Epidermal melanocyte (primary cell): ENCODE measurements around the gene TMEM200A.

Source experiments
- DNase-seq: peaks from one replicate; pipeline ENCODE4 v3.0.0; 2011; ENCODE audit warnings: low spot score; ENCODE audit not compliant: insufficient read length

TMEM200A gene

DNA sequence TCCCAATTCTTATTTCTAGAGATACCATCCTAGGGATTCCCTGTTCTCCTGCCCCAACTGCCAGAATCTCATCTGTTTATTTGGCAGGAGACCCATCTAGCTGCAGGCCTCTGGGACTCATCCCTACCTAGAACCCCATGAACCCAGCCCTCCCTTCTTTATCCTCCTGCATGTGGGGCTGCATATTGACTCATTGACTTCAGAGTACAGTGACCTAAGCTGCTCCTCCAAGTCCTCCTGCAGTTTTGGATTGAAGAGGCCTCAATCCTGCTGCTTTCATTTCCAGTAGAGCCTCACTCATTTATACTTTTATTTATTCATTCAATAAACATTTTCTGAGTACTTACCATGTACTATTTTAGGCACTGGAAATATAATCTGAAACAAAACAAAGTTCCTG, 11.6 kb downstream of the TMEM200A start:
- DNase-seq, result no peak

DNA sequence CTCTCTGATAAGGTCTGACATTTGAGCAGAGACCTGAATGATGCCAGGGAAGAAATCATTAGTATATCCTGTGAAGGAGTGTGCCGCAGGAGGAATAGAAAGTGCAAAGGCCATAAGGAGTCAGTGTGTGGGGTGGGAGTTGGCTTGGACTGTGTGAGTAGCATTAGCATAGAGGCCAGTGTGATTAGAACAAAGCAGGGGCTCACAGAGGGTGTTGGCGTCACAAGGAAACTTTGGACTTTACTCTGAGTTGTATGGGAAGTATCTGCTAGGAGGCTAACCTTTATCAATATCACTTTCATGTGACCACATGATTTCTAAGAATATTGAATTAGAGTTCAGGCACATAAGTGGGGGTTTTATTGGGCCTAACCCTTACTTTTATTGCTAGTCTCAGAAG, 12.1 kb downstream of the TMEM200A start:
- DNase-seq, result no peak

DNA sequence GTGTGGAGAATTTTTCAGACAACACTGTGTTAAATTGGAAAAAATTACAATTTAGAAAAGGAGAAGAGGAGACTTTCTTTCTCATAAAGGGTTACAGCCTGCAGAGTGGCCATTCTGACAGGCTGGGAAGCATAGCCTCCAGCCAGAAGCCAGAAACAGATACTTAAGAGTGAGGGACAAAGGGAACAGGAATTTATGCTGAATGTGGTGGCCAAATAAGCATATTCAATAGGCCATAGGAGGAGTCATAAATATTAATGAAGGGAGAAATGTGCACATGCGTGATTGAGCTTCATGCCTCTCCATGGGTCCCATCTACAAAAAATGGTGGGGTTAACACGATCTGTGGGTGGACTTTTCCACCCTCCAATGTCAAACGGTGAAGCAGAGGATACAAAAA, 13.4 kb downstream of the TMEM200A start:
- DNase-seq, result no peak

DNA sequence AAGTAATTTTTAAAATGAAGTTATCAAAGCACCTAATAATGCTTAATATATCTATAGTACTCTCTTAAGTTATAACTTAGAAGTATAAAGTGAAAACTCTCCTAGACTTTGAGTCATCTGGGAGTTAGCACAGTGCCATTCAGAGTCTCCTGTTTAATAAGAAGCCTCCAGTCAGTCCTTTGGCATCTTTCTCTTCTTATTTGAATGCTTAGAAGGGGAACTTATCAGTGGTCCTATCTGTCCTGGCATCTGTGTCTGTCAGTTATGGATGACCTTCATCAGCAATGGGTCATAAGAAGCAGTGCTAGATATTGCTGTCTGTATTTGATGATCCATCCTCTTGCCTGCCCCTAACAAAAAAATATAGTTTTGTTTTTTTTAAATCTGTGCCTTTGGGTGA, 15.2 kb downstream of the TMEM200A start:
- DNase-seq, result no peak

DNA sequence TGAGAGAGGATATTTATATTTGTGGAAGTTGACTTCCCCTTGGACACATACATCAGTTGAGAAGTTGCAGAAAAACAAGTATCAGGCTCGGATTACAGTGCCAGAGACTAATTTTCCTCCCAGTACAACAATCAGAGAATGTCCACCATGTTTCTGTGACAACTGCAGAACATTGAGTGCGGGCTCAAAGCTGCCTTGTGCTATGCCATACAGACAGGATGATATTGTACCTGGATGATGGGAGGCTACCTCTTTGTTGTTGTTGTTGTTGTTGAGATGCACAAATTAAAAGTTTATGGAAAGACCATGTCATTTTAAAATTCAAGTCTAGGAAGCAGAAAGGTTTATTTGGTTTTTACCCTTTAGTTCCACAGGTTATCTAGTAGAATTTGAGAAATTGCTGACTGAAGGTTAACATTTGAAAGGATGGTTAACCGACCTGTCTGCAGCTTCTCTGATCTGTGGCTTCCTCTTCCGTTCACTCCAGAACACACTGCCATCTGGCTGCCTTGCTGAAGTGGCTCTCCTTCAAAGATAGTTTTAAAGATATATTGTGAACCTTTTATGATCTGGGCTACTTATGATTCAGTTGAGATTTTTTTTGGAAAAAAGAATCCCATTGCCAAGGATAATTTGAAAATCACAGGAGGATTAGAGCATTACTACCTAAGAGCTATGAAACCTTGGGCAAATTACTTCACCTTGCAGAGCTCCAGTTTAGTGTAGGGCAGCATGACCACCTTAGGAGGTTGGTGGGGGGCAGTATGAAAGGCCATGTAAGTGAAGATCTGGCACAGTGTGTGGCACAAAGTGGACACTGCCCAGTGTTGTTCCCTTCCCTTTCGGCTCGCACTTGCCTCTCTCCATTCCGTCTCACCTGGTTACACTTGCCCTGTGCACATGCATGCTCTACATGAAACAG, 15.9 kb downstream of the TMEM200A start:
- no peak for DNase-seq

DNA sequence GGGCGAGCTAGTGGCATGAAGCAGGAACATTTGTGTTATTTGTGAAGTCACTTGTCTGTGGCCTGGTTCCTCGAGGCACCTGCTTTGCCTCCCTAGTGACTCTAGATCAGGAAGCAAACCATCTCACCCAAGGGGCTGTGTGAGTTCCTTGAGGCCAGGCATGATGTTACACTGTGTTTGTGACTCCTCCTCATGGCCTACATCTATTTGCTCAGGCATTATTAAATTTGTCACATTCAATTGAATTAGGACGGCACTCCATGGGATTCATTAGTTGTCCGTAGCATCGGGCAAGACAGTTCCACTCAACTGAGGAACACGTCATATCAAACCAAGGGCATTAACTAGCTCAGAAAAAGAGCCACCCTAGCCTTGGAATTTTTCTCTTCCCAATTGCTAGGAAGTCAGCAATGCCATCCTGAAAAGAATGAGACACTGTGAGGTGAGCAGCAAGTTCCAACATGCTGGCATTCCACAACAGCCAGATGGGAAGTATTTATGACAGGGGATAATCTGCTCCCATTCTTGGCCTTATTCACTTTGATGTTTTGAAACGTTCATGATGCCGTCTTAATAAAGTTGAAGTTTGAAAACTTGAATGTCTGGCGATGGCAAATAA, 17.2 kb downstream of the TMEM200A start:
- DNase-seq, result no peak

DNA sequence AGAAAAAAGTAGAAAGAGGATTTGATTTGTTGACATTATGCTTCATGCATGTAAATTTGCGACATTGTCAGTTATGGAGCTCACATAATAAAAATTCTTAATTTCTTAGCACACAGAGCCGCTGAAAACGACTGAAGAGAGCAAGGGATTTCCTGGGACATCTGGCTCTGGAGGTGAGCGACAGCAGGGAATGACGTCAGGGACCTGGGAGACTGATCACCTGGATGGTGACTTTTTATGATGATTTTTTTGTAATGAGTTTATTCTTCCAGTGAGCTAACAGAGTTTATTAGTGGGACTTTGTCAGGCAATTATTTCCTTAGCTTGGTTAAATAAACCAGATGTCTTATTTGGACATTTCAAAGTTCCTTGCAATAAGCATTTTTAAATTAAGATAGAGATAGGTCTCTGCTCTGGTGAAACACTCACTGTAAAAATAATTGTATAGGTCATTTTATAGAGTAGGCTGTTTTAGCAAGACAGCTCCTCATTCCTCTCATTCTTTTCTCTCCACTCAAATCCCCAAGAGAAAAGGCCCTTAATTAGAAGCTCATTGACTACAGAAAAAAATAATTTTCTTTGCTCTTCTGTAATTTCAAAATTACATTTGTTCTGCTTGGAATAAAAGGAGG, 19.4 kb downstream of the TMEM200A start:
- DNase-seq, result no peak

DNA sequence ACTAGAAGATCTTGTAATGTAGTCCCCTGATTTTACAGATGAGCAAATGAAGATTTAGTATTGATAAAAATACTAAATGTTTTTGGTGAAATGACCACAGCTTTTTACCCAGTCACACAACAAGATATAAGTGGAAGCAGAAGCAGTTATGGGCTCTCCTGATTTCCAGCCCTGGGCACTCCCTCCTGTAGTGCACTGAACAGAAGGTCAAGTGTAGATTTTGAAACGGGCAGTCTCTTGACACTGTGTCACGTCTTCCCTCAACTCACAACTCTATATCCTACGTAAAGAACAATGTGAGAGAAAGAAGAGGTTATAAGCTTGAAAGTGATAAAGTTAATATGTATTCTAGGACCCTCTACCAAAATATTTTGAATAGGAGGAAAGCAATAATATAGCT, 23.3 kb downstream of the TMEM200A start:
- no peak for DNase-seq

DNA sequence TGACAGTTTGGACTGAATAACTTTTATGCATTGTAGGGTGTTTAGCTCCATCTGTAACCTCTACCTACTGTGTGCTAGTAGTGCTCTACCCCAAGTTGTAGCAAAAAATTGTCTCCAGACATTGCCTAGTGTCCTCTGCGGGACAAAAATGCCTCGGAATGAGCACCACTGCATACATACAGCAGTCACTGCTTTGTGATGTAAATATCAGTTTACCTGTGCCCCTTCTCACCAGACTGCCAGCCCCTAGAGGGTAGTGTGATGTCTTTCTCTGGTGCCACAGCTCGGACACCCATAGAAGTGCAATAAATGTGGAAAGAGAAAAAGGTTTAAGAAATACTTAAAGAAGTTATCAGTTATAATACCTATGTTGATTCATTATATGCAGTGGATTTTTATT, 25.1 kb downstream of the TMEM200A start:
- no peak for DNase-seq

DNA sequence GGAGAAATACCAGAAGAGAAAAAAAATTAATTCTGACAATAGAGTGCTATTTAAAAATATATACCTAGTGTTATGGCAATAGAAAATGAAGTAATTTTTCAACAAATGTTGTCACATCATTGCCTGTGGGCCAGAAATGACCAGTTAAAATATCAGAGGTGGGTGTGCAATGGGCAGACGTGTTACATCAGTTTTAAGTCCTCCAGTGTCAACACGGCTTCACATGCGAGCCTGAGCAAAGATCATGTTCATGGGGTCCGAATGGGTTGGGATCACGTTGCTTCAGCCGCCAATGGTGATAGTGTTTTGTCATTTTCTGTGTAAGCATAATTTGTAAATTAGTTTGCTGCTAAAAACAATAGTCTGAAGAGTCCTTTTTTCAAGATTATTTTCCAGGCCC, 27.5 kb downstream of the TMEM200A start:
- no peak for DNase-seq

DNA sequence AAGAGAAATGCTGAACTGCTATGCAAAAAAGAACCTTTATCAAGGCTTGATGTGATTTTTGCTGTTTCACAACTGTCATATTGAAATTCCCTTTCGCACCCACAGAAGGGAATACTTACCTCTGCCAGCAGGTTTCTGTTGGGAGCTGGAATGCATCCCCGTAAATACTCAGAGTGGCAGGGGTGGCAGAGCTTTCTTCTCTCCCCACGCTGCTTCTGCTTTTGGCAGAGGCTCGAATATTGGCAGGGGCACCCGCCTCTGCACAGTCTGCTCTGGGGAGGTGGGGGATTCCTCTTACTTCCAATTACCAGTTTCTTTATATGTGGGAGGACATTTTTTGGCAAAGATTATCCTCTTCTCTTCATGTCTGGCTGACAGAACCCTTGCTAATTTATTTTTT, 28.4 kb downstream of the TMEM200A start:
- DNase-seq, result no peak

DNA sequence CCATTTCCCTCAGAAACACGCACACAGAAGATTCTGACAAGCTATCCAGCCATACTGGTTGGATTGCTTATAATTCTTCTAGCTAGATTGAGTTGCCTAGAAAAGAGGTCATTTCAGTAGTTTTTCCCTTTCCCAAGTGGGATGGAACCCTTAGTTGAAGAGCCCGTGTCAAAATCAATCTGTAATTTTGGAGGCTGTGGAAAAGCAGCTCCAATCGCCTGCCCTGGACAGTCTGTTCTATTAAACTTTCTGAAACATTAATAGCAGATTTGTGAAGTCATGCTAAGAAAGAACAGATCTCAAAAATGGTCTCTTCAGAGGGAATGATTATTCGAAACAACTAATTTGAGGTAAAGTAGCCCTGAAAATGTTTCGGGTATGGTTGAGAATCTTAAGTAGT, 29.3 kb downstream of the TMEM200A start:
- DNase-seq, result no peak

DNA sequence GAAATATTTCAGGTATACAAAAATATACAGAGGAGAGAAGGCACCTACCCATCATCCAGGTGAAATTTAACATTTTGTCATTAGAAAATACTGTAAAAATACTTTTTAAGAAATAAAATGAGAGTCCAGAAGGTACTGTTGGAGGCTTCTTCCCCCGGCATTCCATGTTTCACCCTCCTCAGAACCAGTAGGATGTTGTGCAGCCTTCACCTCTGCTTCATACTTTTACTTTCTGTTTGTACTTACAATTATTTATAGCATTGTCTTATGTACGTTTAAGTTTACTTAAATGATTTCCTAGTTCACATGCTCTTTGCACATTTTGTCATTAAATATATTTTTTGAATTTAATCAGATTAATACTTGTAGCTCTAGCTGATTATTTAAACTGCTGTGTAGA, 30.9 kb downstream of the TMEM200A start:
- no peak for DNase-seq

DNA sequence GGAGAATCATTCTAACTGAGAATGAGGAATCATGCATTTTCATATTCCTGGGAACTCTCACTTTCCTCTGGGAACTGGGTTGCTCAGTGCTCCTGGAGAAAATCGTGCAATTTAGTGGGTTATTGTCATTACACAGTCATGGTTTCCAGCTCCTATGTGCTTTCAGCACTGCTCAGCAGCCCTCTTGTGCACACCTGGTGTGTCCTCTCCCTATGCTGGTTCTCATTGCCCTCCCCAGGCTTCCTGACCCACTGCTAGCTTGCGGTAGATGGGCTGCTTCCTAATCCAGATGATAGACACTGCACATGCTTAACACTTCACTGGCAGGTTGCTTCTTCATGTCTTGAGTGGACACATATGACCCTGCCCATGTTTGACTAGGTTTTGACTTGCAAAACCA, 39.7 kb downstream of the TMEM200A start:
- DNase-seq, result no peak

DNA sequence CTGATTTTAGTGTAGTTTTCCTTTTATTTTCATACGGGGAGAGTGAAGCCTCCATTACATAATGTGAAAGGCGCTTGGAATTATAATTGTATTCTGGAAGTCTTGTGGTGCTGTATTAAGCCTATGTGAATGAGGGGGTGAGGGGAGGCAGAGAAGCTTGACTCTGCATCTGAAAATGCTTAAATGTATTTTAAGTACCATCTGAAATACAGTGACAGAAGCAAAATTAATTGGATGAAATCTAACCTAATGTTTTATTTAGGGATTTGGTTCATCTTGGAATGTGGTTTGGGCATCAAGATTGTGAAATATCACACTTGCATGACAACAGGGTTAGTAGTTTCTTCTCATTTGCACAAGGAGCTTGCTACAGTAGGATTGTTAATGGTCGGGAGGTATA, 41.2 kb downstream of the TMEM200A start:
- no peak for DNase-seq

DNA sequence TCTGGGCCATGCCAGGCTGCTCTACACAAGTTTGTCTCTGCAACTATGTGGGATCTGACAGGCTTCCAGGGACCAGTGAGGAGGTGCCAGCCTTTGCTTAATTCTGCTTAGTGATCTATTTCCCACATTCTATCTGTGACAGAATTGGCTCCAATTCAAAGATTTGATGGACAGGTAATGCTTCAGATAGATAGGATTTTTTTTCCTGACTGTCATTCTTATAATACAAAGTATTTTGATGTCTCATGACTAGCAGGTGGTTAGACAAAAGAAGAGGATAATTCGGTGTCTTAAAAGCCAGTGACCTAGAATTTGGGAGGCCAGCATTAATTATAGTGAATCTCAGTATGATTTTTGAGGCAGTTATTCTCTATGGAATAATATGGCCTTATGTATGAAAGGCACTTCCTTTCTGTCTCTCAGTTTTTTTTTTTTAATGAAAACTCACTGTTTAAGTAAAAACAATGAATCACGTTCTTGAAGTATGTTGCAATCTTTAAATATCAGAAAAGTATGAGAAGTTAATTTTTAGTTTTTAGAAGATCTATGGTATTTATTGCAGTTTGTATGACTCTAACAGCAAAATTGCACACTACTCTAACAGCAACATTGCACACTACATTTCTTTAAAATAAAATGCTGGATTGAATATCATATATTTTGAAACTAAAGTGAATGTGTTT, 43.7 kb downstream of the TMEM200A start:
- DNase-seq, result no peak

DNA sequence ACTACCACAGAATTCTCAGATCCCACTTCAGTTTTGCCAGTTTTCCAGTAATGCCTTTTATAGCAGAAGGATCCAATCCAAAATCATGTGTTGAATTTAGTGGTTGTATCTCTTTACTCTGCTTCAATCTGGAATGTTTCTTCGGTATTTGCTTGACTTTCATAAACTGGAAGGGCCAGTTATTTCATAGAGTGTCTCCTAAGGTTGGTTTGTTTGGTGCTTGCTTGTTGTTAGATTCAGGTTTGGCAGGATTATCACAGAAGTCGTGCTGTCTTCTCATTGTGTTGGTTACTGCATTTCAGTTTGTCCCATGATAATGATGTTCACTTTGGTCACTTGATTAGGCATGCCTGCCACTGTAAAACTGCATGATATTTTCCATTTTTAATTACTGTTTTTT, 45.7 kb downstream of the TMEM200A start:
- no peak for DNase-seq

DNA sequence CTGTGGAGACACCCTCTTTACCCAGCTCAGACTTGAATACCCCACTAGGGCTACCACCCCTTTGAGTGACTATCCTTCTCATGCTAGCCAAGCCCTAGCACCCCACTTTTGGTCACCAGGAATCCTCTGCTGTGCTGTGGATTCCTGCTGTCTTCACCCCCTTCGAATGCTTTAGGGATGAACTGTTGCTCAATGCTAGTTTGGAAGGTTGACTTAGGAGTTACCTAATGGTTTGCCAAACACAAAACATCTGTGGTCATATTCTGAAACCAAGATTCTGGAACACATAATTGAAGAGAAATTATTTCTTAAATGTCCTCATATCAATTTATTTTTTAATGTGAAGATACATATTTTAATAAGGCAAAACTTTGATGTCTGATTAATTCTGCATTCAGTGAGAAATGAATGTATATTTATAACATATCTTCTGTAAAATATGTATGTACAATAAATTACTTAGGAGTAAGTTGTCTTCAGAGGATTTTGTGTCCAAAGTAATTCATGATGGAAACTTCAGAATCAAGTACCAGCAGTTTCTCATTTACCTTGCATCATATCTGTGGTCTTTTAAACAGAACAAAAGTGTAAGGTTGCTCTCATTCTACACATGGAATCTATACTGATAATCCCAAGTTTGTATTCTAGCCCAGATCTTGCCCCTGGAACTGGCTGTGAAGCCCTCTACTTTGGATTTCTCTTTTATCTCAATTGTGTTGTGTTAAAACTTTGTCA, 46.9 kb downstream of the TMEM200A start:
- no peak for DNase-seq

DNA sequence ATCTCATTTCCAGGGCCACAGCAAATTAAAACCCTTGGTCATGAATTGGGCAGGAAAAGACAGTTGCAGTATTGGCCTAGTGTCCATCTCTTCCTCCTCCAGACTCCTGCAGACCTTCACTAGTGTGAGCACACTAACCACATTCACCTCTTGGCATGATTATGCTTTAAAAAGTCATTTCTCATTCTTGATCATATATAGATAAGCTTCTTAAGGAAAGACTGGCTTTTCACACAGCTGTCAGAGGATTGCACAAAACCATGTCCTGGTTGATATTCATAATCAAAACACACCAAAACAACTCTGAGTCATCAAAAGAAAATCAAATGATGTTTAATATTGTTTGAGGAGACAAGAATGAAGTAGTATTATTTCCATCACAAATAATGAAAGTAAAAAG, 52.1 kb downstream of the TMEM200A start:
- no peak for DNase-seq

DNA sequence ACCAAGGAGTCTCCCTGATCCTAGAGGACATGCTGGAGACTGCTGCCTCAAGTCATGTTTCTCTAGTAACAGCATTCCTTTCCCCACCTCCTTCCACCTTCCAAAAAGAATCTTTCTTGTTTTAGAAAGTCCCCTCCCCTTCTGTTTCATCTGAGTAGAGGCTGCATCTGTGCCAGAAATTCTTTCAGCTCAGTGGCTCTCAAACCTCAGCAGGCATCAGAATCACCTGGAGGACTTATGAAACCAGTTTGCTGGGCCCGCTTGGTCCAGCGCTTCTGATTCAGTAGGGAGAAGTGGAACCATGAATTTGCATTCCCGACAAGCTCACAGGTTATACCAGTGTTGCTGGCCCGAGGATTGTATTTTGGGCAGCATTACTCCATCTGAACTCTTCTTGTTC, 55.1 kb downstream of the TMEM200A start:
- DNase-seq, result no peak

DNA sequence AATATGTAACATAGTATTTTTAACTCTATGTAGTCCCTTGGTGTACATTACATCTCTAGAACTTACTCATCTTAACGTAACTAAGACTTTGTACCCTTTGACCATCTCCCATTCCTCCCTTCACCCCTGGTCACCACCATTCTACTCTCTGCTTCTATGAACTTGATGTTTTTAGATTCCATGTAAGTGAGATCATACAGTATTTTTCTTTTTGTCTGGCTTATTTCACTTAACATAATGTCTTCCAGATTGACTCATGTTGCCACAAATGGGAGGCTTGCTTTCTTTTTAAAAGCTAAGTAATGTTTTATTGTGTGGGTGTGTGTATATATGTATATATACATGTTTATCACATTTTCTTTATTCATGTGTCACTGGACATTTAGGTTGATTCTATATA, 55.8 kb downstream of the TMEM200A start:
- DNase-seq, result no peak
